COR-L47 (cell line): Measurements from ENCODE around the gene CD96.

Source experiments
- DNase-seq: peaks from one replicate; lab custom pipeline; 2025; lab: John Stamatoyannopoulos, UW

Gene CD96

GRCh38 chr3:111566844-111567243, 24.8 kb downstream of the CD96 start:
- no peak for DNase-seq

- DNase-seq, result no peak
Measured at GRCh38 chr3:111568355-111568754, 26.4 kb downstream of the CD96 start.

GRCh38 chr3:111568911-111569310, 26.9 kb downstream of the CD96 start:
- DNase-seq, result no peak

- DNase-seq, result no peak
Measured at GRCh38 chr3:111570404-111571030, 28.5 kb downstream of the CD96 start.

GRCh38 chr3:111571282-111571681, 29.3 kb downstream of the CD96 start:
- DNase-seq, result no peak

- no peak for DNase-seq
Measured at GRCh38 chr3:111571907-111572460, 30.0 kb downstream of the CD96 start.

GRCh38 chr3:111577113-111577512, 35.1 kb downstream of the CD96 start:
- DNase-seq, result no peak

- DNase-seq, result peak; percentile 77
Measured at GRCh38 chr3:111577798-111578685, 36.0 kb downstream of the CD96 start.

GRCh38 chr3:111578867-111579266, 36.9 kb downstream of the CD96 start:
- DNase-seq, result no peak

- no peak for DNase-seq
Measured at GRCh38 chr3:111579495-111579894, 37.5 kb downstream of the CD96 start.

GRCh38 chr3:111581403-111582119, 39.6 kb downstream of the CD96 start:
- no peak for DNase-seq

GRCh38 chr3:111582120-111582474, 40.1 kb downstream of the CD96 start:
- DNase-seq, result no peak

GRCh38 chr3:111584744-111585143, 42.7 kb downstream of the CD96 start:
- no peak for DNase-seq

- no peak for DNase-seq
Measured at GRCh38 chr3:111585217-111585616, 43.2 kb downstream of the CD96 start.

GRCh38 chr3:111588527-111588926, 46.5 kb downstream of the CD96 start:
- DNase-seq, result no peak

GRCh38 chr3:111589303-111590142, 47.5 kb downstream of the CD96 start:
- no peak for DNase-seq

- DNase-seq, result no peak
Measured at GRCh38 chr3:111590143-111590491, 48.1 kb downstream of the CD96 start.

GRCh38 chr3:111591555-111591954, 49.6 kb downstream of the CD96 start:
- no peak for DNase-seq

- no peak for DNase-seq
Measured at GRCh38 chr3:111592143-111592542, 50.1 kb downstream of the CD96 start.

GRCh38 chr3:111592936-111593335, 50.9 kb downstream of the CD96 start:
- no peak for DNase-seq

GRCh38 chr3:111593666-111594065, 51.7 kb downstream of the CD96 start:
- no peak for DNase-seq

- DNase-seq, result no peak
Measured at GRCh38 chr3:111594205-111594604, 52.2 kb downstream of the CD96 start.
